NCI-H82 (cell line): Measurements from ENCODE around the gene GLYATL1B.
"Not testable (repeated sequence)": the region's sequence is repeated elsewhere in the genome, so short reads cannot be mapped to it uniquely, and the experiment has no call there.

Experiments used
- DNase-seq: peaks from one replicate; lab custom pipeline; 2025; lab: John Stamatoyannopoulos, UW

The GLYATL1B gene

DNA sequence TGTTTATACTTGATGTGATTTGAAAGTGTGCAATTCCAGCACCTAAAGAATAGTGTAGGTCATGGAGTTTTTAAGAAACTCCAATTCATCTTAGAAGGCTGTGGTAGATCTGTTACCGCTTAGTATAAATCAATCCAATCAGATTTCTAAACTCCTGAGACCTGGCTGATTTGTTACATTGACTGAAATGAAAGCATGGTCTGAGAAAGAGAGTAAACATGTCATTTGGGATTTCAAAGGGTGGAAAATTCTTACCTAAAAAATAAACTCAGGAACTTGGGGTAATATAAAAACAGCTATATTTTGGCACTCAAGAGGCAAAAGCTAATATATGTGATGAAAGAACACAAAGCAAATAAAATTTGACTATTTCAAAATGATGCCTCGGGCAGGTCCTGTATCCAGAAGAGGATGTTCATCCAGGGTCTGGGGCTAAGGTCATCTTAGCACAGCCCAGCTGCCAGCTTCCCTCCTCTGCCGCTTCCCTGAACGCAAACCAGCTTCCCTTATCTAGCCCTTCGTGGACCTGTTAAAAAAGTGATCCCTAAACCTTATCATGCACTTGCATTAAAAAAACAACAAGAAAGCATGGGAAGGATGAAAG, 10.0 kb downstream of the GLYATL1B start:
- DNase-seq, result not testable (repeated sequence)

DNA sequence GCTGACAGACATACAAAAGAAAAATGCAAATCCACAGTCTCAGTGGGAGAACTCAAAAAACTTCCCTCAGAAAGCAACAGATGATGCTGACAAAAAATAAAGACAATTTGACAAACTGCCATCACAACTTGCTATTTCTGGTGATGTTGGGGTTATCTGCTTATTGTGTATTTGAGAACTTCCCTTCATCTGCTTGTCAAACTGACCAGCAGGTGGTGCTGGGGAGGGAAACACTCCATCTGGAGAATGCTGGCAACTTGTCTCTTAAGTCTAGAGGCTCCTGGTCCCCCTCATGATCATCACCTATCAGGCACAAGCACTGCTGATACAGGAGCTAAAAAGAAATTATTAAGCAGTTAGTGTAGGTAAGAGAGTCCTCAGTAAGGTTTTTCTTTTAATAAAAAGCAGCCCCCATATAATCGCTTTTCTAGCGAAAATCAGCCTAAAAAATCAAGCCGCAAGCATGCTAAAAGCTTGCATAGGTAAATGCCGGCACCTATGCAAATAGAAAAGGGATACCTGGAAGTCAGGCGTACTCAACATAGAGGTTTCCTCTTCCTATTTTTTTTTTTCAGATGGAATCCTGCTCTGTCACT, 11.1 kb downstream of the GLYATL1B start:
- peak; percentile 56 for DNase-seq

DNA sequence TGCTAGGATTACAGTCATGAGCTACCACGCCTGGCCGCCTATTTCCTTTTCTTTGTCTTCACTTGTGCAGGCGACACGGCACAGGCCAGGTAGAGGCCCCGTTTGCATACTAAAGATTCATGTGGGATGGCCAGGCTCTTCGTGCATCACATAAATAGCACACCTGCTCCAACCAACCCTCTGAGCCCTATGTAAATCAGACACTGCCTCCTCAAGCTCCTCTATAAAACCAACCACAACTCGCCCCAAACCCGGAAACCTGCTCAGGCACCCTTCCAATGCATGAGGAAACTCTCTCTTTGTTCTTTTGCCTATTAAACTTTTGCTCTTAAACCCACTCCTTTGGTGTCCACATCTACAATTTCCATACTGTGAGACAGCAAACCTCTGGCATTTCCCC, 11.8 kb downstream of the GLYATL1B start:
- DNase-seq, result not testable (repeated sequence)

DNA sequence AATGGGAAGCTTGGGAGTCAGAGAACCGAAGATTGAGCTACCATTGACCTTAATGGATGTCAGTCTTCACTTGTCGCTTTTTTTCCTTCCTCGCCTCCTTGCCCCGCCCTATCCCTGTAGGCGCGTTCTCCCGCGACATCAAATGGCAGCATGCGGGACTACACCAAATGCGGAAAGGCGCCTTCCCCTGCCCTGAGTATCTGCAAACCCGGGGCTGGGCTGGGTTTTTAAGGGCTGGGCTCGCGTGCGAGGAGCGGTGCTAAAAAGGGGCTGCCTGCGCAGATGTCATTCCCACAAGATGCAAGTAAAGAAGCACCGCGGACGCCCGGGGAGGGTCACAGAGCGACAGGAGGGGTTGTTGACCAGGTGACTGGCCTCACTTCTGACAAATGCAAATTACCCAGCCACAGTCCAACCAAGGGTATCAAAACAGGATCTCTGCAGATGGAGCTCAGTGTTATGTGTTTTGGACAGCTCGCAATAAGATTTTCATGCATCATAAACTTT, 16.2 kb downstream of the GLYATL1B start:
- DNase-seq, result no peak

DNA sequence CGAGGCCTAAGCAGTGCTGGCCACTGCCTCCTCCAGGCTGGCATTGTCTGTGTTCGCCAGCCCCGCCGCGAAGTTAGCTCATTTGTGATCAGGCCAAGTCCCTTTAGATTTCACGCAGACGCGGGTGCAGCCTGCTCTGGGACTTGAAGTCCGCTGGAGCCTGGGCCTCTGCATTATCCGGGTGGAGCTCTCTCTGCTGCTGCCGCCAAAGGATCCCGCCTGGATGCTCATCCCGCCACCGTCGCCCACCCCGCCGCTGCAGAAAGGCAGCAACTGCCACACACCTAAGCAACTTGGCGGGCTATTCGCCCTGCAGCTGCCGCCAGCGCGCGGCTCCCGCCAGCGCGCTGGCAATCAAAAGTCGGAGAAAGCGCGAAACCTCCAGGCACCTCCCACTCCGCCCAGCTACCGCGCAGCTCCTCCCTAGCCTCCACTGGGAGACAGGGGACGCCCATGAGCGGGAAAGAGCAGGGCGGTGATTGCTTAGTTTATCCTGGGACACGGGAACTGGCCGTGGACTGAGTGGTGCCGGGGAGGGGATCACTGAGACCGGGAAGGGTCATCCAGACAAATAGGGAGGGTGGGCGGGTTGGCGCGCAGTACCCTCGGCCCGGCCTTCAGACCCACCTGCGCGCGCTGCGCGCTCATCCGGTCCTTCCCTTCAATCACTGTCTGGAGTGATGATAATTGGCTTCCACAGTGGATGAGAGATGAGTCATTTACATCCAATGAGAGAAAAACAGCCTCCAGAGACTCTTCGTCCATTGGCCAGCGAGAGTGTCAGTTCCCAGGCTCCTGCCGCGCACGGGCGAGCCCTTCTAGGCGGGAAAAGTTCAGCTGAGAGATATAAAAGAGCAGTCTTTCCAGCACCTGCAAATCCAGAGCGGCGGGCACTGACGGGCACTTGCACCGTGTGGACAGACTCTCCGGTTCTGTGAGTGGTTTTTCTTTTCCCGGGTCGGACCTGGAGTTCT, 20.5 kb downstream of the GLYATL1B start, which contains the start of gene FAM111B:
Gene FAM111B, plus strand, starts transcription at position 875 of the 974 bp plus-strand sequence. CDS start 2,389 bp downstream, outside the sequence.
- peak; percentile 95 for DNase-seq

DNA sequence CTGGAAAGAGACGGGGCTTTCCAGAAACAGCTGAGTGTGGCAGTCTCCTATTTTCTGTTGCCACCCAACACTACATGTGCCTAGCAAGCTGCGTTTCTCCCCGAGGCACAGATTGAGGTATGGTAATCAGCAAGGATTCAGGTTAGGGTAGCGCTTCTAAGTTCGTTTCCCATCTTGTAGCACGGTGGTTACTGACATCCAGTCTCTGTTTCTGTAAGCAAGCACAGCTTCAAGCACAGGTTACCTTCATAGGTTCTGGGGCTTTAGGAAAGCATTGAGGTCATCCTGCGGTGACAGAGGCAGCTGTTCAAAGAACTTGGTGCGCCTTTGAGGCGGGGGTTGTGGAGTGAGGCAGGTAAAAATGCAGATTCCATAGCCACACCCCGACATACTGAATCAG, 21.6 kb downstream of the GLYATL1B start:
- peak; percentile 18 for DNase-seq

DNA sequence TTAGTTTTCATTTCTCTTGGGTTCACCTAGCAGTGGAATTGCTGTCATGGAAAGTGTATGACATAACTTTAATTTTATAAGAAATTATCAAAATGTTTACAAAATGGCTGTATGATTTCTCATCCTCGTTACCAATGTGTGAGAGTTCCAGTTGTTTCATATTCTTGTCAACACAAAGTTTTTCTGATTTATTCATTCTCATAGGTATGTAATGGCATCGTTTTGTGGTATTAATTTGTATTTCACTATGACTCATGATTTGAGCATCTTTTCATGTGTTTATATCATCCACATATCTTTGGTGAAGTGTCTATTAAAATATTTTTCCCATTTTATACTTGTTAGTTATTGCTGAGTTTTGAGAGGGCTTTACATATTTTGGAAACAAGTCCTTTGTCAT, 26.4 kb downstream of the GLYATL1B start:
- no peak for DNase-seq

DNA sequence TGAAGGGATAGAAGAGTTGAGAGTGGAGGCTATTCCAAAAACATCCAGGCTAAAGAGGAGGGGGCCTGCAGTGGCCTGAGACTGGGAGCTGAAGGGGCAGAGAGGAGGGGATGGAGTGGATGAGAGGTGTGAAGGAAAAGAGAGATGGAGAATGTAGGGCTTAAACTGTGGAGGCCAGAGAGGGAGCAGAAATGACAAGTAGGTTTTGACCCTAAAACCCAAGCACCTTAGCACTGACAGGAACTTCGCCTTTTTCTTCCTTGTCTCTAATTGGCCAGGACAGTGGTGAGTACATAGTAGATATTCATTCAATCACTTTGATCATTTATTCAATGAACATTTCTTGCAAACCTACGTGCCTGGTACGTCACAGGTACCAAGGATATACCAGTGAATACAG, 28.2 kb downstream of the GLYATL1B start:
- DNase-seq, result no peak

DNA sequence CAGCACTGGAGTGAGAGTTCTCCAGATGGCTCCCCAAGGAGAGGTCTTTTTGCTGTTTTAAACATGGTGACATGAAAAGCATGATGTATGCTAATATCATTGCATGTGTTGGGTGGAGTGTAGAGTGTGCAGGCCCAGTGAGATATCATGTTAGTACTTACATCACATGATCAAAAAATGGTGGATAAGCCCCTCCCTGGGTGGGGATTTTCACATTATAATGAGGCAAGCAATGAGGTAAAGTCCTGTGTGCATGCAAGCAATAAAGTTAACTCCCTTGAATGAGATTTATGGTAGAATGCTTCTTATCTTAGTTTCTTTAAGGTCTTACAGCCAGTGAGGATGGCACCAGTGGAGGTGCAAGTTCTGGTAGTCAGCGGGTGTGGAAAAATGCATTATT, 29.4 kb downstream of the GLYATL1B start:
- no peak for DNase-seq

DNA sequence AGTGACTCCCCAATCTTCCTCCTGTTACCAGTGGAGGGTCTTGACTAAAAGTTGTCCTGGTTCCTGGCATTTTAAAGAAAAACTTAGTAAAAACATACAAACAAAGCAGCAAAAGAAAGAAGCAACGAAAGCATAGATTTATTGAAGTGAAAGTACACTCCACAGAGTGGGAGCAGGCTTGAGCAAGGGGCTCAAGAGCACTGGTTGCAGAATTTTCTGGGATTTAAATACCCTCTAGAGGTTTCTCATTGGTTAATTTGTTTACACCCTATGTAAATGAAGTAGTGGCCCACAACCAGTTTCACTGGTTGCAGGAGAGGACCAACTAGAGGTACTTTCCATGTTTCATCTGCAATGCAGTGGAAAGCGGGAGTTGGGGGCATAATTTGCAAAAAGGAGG, 31.7 kb downstream of the GLYATL1B start:
- no peak for DNase-seq

DNA sequence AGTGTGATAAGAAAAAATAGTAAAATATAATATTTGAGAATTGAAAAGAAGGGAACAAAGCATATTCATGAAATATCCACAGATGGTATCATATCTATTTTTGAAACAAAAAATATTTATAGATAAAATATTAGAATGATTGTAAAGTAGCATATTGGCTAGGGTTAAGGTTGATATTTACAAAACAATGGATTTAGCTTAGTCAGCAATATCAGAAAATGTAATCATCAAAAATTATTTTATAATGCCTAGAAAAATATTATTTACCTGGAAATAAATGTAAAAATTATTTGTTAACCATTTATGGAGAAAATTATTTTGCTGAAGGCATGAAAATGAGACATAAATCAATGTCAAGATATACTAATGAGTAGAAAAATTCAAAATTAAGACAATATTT, 33.7 kb downstream of the GLYATL1B start:
- DNase-seq, result no peak

DNA sequence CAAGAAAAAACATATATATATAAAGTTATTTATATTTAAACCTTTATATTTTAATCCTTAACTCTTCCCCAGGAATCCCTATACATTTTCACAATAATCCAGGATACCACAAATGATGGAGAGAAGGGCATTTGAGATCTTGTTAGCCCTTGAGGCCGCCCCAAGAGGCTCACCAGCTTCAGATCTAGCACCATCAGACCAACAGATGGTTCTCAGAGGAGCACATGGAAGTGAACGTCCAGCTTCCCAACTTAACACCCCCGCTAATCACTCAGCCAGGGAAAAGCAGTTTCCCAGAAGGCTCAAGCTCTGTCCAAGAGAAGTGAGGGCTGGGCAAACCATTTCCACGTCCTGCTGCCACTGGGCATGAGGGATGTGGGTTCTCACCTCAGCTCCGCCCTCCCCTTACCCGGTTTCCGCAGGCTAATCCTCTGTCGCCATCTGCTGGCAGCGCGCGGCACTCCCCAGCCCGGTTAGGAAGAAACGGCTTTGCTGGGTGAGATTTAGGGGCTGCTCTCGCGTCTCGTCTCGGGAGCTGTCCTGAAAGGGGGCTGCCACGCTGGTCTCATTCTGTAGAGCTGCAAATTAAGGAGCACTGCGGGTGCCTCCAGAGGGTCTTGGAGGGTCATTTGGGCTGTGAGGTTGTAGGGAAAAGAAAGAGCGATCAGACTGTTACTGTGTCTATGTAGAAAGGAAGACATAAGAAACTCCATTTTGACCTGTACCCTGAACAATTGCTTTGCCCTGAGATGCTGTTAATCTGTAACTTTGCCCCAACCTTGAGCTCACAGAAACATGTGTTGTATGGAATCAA, 49.7 kb downstream of the GLYATL1B start:
- peak; percentile 81 for DNase-seq

DNA sequence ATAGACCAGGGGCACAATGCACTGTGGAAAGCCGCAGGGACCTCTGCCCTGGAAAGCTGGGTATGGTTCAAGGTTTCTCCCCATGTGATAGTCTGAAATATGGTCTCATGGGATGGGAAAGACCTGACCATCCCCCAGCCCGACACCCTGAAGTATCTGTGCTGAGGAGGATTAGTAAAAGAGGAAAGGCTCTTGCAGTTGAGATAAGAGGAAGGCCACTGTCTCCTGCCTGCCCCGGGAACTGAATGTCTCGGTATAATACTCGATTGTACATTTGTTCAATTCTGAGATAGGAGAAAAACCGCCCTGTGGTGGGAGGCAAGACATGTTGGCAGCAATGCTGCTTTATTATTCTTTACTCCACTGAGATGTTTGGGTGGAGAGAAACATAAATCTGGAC, 50.4 kb downstream of the GLYATL1B start:
- not testable (repeated sequence) for DNase-seq

DNA sequence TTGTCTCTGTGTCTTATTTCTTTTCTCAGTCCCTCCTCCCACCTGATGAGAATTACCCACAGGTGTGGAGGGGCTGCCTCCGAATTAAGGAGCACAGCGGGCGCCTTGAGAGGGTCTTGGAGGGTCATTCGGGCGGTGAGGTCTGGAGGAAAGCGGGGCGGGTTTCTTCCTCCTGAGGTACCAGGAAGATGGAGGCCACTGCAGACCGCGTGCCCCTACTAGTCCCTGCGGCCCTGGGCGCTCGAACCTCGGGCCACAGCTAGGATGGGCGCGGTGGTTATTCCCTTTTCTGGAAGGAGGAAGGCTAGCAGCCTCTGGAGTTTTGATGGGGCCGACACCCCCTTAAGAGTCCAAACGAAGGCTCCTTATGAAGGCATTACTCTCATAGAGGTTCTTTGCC, 51.1 kb downstream of the GLYATL1B start:
- DNase-seq, result no peak

DNA sequence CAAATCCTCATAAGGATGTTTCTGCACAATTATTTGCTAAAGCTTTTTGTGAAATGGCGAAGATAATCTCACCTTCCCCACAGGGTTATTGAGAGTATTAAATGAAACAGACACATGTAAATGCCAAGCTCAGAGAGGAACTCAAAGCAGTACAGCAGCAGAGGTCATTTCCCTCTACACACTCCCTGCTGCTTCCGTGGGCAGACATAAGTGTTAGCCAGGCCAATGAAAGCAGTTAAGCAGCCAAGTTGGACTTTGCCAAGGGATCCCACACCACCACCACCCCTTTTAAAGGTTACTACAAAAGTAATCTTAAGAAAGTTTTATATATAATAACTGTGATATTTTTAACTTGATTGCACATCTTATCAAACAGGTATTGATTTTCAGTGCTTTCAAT, 52.5 kb downstream of the GLYATL1B start:
- no peak for DNase-seq

DNA sequence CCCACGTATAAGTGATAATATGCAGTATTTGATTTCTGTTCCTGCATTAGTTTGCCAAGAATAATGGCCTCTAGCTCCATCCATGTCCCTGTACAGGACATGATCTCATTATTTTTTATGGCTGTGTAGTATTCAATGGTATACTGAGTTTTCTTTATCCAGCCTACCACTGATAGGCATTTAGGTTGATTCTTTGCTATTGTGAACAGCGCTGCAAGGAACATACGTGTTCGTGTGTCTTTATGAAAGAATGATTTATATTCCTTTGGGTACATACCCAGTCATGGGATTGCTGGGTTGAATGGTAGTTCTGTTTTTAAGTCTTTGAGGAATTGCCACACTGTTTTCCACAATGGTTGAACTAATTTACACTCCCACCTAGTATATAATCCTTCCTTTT, 55.1 kb downstream of the GLYATL1B start:
- DNase-seq, result no peak

DNA sequence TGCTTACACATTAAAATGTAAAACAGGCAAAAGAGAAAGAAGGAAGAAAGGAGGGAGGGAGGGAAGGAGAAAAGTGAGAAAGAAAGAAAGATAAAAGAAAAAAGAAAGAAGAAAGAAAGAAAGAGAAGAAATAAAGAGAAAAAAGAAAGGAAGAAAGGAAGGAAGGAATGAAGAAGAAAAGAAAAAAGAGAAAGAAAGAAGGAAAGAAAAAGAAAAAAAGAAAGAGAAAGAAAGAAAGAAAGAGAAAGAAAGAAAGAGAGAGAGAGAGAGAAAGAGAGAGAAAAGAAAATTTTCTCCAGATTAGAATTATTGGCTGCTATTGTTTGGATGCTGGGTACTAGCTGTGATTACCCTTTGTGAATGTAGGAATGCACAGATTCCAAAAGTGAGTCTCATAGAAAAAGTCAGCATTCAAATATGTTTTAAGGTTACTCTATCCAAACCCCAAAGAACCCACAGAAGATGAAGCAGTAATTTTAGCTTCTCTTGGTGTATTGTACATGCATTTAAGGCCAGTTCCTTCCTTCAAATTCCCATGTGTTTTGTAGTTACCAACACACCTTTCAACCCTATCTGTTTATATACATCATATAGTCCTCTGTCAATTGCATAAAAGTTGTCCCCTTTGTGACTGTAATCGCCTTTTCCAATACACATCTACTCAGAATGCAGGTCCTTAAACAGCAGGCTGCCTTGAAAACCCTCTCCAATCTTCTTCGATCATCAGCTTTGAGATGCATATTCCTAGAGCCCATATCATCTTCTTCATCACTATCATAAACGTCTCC, 55.8 kb downstream of the GLYATL1B start:
- no peak for DNase-seq

DNA sequence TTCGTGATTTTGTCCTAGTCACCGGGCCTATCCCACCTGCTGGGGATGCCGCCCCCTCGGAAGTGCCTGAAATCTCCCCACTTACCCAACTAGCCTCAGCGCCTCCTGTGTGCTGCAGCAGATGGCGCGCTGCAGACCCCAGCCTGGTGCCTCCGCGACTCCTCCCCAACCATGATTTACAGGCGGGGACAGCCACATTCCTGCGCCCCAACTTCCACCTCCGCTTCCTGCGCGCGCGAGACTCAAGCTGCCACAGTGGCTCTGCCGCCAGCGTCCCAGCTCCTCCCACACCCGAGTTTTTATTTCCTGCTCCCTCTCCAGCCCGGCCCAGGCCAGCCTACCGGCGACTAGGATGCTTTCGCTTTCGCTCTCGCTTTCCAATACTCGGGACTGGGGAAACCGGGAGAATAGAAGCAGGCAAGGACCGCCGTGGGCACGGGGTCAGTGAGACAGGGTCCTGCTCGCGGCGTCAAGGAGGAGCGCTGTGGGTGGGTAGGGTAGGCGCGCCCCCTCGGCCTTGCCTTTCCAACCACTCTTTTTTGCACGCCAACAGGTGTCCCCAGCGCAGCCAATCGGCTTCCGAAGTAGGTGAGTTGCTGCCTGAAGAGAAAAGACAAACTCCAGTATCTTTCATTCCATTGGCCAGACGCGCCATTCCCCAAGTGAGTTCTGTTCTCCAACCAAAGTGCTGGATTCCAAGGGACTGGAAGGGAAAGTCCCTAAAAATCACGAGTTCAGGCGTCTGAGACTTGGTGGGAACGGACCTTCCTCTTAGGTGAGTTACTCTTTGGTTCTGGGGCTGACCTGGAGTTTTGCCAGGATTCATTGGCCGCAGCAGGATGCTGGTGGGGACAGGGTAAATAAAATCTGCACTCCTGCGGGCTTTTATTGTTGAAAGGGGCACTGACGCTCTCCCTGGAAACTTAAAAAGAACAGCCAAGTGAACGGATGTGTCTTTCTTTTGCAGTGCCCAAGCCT, 56.7 kb downstream of the GLYATL1B start, which contains the start of gene FAM111A:
Gene FAM111A, plus strand, starts transcription at position 327 of the 978 bp plus-strand sequence. CDS start 6,017 bp downstream, outside the sequence.
- DNase-seq, result peak; percentile 34

DNA sequence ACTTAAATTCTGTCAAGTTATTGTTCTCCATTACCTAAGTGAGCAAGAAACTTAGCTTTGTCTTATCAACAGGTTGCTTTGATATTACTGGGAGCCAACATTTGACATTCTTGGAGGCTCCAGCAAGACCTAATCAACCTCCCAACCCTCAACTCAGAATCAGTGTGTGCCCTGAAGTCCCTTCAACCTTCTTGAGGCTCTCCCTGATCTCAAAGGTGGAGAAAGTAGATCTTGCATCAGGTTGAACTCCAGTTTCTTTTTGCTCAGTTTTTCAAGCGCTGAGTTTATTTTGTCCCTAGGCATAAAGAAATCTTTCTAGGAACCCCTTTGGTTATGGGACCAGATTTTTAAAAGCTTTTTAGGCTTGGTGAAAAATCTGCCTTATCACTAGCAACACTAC, 58.0 kb downstream of the GLYATL1B start:
- no peak for DNase-seq
